Endothelial cell (in vitro differentiated cells): ENCODE results near the gene C10orf71. TPM values are rescaled to one million over a fixed set of nuclear protein-coding genes. Genes with fewer than 3 reads are reported as not detected.

ENCODE experiments used
- DNase-seq: peaks from one replicate; pipeline ENCODE4 v3.0.0; 2021; ENCODE audit warnings: low spot score
- H3K27ac Mint-ChIP-seq: one replicate; pipeline ENCODE4 v1.8.0; 2021; ENCODE audit warnings: mixed read lengths, inconsistent platforms; ENCODE audit not compliant: unreplicated experiment
- H3K27me3 Mint-ChIP-seq: one replicate; pipeline ENCODE4 v1.8.0; 2021; ENCODE audit warnings: mild to moderate bottlenecking, moderate library complexity, mixed read lengths, inconsistent platforms; ENCODE audit not compliant: unreplicated experiment
- H3K36me3 Mint-ChIP-seq: one replicate; pipeline ENCODE4 v1.8.0; 2021; ENCODE audit warnings: mild to moderate bottlenecking, low read depth, mixed read lengths, inconsistent platforms; ENCODE audit not compliant: unreplicated experiment
- H3K4me1 Mint-ChIP-seq: one replicate; pipeline ENCODE4 v1.8.0; 2021; ENCODE audit warnings: mild to moderate bottlenecking, mixed read lengths, inconsistent platforms; ENCODE audit not compliant: unreplicated experiment
- H3K4me3 Mint-ChIP-seq: one replicate; pipeline ENCODE4 v1.8.0; 2021; ENCODE audit warnings: mild to moderate bottlenecking, mixed read lengths, inconsistent platforms; ENCODE audit not compliant: unreplicated experiment
- H3K9me3 Mint-ChIP-seq: one replicate; pipeline ENCODE4 v1.8.0; 2021; ENCODE audit warnings: mixed read lengths, inconsistent platforms; ENCODE audit not compliant: unreplicated experiment
- CTCF ChIP-seq: fragments of 200-600 bp; sonication (generic); IDR thresholded peaks from one replicate; pipeline ENCODE4 v1.5.0; 2021; ENCODE audit warnings: antibody characterized with exemption; ENCODE audit not compliant: unreplicated experiment
- total RNA-seq: library from RNA; stranded (reverse); fragmentation: NEBNext Ultra II Directional; extraction: Animal tissue kit (Norgen Biotek cat#: 25700); gene quantifications from one replicate; pipeline ENCODE4 v1.2.1, GENCODE V29; 2021; ENCODE audit not compliant: unreplicated experiment

C10orf71 gene
- total RNA-seq, 1 donor from 2014 or later = not detected

- H3K27ac Mint-ChIP-seq = no peak overlapping the region
- no peaks in the 10 kb centered on the region for H3K9me3 Mint-ChIP-seq
- no peak overlapping the region for H3K4me3 Mint-ChIP-seq
- peaks cover 3% of the 10 kb centered on the region for H3K27me3 Mint-ChIP-seq
- DNase-seq = no peak
- H3K36me3 Mint-ChIP-seq = no peaks in the 10 kb centered on the region
- peaks cover 17% of the 10 kb centered on the region for H3K4me1 Mint-ChIP-seq
- TF ChIP-seq CTCF = no peak
Observed at GRCh38 chr10:49323171-49323895, 24.4 kb downstream of the C10orf71 start.

GRCh38 chr10:49323896-49324270 is 24.9 kb downstream of the C10orf71 start:
- Mint-ChIP-seq H3K9me3 (no peaks in the 10 kb centered on the region), H3K27me3 (peaks cover 3% of the 10 kb centered on the region), H3K36me3 (no peaks in the 10 kb centered on the region), H3K27ac (no peak overlapping the region), H3K4me3 (no peak overlapping the region), H3K4me1 (peaks cover 18% of the 10 kb centered on the region)
- TF ChIP-seq CTCF = no peak
- DNase-seq = no peak

GRCh38 chr10:49324711-49325110 is 25.7 kb downstream of the C10orf71 start:
- H3K4me1 Mint-ChIP-seq = peaks cover 19% of the 10 kb centered on the region
- H3K36me3 Mint-ChIP-seq = no peaks in the 10 kb centered on the region
- DNase-seq = peak; percentile 13
- no peak for TF ChIP-seq CTCF
- H3K4me3 Mint-ChIP-seq = no peak overlapping the region
- H3K27me3 Mint-ChIP-seq = peaks cover 3% of the 10 kb centered on the region
- H3K27ac Mint-ChIP-seq = no peak overlapping the region
- no peaks in the 10 kb centered on the region for H3K9me3 Mint-ChIP-seq

- Mint-ChIP-seq H3K36me3 (no peaks in the 10 kb centered on the region), H3K4me1 (peaks cover 19% of the 10 kb centered on the region), H3K27me3 (peaks cover 3% of the 10 kb centered on the region), H3K9me3 (no peaks in the 10 kb centered on the region), H3K4me3 (no peak overlapping the region), H3K27ac (no peak overlapping the region)
- no peak for DNase-seq
- no peak for TF ChIP-seq CTCF
Observed at GRCh38 chr10:49325131-49325915, 26.4 kb downstream of the C10orf71 start.
